GM12864 (cell line): ENCODE data around the gene NUCKS1.

Source experiments
- DNase-seq: peaks from one replicate; pipeline ENCODE4 v3.0.0-alpha.2; 2011; ENCODE audit warnings: low read depth
- H3K4me3 ChIP-seq: 2 replicates; pipeline ENCODE4 v1.5.1; 2011; ENCODE audit warnings: mild to moderate bottlenecking, low read depth, low read length, control low read depth
- TF ChIP-seq, protein P1 (sequence below): IDR thresholded peaks from 2 replicates; pipeline ENCODE4 v1.5.1; 2011; ENCODE audit warnings: low read depth, mild to moderate bottlenecking, moderate library complexity, low read length, control low read depth, inconsistent platforms; ENCODE audit errors: missing control alignments

NUCKS1 gene

DNA sequence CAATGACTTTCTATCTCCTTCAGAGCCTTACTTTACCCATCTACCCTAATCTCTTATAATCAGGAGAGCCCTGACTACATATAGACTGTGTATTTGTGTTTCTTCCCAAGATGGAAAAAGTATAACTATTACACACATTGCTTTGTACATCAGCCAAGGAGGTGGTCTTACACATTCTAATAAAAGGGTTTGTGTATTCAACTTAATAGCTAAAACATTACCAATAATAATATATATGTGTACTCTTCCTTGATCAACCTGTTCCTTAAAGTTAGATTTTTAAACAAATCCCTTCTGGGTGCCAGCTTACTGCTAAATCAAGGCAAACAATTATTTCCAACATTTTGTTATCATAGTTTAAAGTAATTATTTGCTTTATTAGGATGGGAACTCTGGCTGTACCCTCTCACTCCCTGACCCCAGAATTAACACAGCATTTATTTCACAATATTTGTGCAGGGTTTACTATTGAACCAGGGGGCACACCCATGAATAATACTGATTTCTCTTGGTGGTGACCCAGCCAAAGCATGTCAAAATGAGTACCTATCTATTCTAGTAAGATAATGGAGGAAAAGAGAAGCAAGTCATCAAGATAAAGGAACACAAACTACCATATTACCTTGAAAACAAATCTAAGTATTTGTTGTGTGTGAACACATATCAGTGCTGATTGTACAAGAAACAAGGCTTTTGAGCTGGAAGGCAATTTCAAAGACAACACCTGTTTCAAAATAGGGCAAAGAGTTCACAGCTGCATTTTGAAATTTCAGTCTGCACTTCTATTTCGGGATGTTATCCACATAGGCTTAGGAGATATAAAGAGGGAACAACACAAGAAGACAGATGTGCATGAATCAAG, 39.5 kb downstream of the NUCKS1 start:
- H3K4me3 ChIP-seq, result no peak overlapping the region
- no peak for DNase-seq
- TF ChIP-seq, protein P1, sequence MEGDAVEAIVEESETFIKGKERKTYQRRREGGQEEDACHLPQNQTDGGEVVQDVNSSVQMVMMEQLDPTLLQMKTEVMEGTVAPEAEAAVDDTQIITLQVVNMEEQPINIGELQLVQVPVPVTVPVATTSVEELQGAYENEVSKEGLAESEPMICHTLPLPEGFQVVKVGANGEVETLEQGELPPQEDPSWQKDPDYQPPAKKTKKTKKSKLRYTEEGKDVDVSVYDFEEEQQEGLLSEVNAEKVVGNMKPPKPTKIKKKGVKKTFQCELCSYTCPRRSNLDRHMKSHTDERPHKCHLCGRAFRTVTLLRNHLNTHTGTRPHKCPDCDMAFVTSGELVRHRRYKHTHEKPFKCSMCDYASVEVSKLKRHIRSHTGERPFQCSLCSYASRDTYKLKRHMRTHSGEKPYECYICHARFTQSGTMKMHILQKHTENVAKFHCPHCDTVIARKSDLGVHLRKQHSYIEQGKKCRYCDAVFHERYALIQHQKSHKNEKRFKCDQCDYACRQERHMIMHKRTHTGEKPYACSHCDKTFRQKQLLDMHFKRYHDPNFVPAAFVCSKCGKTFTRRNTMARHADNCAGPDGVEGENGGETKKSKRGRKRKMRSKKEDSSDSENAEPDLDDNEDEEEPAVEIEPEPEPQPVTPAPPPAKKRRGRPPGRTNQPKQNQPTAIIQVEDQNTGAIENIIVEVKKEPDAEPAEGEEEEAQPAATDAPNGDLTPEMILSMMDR, result no peak

DNA sequence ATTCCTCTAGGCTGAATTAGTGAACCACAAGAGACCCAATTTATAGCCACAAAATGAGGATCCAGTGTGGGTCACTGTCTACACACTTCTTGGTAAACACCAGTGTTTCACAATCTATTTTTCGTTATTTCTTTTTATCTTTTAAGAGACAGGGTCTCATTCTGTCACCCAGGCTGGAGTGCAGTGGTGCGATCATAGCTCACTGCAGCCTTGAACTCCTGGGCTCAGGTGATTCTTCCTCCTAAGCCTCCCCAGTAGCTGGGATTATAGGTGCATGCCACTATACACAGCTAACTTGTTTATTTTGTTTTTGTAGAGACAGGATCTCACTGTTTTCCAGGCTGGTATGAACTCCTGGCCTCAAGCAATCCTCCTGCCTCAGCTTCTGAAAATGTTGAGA, 40.3 kb downstream of the NUCKS1 start:
- DNase-seq, result no peak
- H3K4me3 ChIP-seq, result no peak overlapping the region
- TF ChIP-seq, protein P1, result no peak

GRCh38 chr1:205709059-205709398, 41.0 kb downstream of the NUCKS1 start:
- no peak overlapping the region for H3K4me3 ChIP-seq
- no peak for DNase-seq
- TF ChIP-seq, protein P1, result no peak

DNA sequence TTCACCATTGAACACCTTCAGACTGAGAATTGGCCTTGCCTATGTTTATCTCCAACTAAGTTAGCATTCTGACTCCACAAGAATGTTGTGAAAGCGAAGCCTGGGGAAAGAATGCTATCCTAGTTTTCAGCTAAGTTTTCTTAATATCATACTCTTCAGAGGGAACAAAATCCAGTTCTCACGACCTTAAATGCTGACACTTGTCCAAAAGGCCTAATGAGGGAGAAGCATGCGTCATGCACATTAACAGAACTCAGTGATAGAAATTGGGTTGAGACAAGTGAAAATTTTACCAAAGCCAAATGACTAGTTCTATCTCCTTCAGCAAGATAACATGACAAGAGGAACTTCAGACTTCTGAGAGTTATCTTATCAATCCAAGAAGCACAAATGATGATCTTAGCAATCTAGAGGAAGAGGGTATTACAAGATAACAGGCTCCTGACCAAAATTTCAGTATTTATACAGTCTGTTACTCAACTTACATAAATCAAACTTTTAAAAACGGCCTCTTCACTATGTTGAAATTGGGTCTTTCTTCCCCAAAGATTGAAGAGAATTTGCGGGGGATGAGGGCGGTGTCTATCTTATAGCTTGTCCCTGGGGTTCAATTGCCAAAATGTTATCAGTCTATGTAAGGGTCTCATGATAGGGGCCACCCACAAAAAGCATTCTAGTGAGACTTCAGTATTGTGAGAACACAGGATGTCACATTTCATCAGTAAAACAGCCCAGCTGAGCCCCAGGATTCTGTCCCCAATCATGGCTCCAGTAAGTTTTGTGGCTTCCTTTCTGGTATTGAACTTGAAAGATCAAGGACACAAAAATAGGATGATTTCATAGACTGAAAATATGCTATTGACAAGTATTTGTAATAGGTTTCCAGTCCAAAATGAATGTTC, 43.1 kb downstream of the NUCKS1 start:
- no peak for DNase-seq
- TF ChIP-seq, protein P1, result no peak
- H3K4me3 ChIP-seq, result no peak overlapping the region

DNA sequence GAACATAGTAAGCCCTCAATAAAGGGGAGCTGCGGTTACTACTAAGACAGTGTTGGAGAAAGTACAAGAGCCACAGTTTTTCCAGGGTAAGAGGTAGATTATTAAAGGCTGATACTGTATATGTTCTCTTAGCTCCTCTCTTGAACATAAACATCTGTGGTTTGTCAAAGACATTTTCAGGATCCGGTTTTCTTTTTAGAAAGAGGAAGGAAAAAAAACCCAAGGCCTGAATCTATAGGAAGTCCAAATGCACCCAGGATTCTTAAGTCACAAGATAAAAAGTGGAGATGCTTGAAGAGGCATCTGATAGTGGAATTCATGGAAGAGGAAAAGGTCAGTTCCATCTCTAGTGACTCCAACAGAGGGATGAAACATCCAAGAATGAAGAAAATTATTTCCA, 45.1 kb downstream of the NUCKS1 start:
- H3K4me3 ChIP-seq, result no peak overlapping the region
- no peak for DNase-seq
- TF ChIP-seq, protein P1, result no peak

GRCh38 chr1:205703072-205703471, 46.9 kb downstream of the NUCKS1 start:
- DNase-seq, result no peak
- TF ChIP-seq, protein P1, result no peak
- H3K4me3 ChIP-seq, result no peak overlapping the region
